ENCODE data around the gene TSPAN10. TPM values are rescaled to one million over a fixed set of nuclear protein-coding genes. Genes with fewer than 3 reads are reported as not detected.

The TSPAN10 gene
- total and polyA plus RNA-seq, 2 of the 13 experiments (the other 11 are each of a cell fraction or from before 2014, with no cell fraction given), result 0.54 to 0.75 TPM

GRCh38 chr17:81652906-81653771 lies 16.1 kb downstream of the TSPAN10 start (continued):
- no peak for TF ChIP-seq EP300 (IDR thresholded peaks at IDR 0.05; ENCODE audit: low read depth in 2 of 2, low read length in 2 of 2)
- TF ChIP-seq EP300 (CRISPR knock-in tag; IDR thresholded peaks at IDR 0.05; ENCODE audit: borderline replicate concordance), result no peak
- no peak for TF ChIP-seq ZBTB7A (CRISPR knock-in tag; IDR thresholded peaks at IDR 0.05)
- 0 out of 2 replicates have a peak, but pooled peaks have one; percentile 39 for TF ChIP-seq HNRNPL (IDR thresholded peaks at IDR 0.05; ENCODE audit: low read depth, low read length)
- no peak for TF ChIP-seq ZFP62 (CRISPR knock-in tag; IDR thresholded peaks at IDR 0.05)
- TF ChIP-seq CHCHD3 (CRISPR knock-in tag; IDR thresholded peaks at IDR 0.05), result no peak
- TF ChIP-seq, protein P1, sequence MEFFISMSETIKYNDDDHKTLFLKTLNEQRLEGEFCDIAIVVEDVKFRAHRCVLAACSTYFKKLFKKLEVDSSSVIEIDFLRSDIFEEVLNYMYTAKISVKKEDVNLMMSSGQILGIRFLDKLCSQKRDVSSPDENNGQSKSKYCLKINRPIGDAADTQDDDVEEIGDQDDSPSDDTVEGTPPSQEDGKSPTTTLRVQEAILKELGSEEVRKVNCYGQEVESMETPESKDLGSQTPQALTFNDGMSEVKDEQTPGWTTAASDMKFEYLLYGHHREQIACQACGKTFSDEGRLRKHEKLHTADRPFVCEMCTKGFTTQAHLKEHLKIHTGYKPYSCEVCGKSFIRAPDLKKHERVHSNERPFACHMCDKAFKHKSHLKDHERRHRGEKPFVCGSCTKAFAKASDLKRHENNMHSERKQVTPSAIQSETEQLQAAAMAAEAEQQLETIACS (CRISPR knock-in tag; IDR thresholded peaks at IDR 0.05), result no peak
- TF ChIP-seq SRSF9 (IDR thresholded peaks at IDR 0.05; ENCODE audit: borderline replicate concordance, insufficient read depth, low read depth, low read length, poor library complexity, severe bottlenecking), result no peak
- 0 out of 2 replicates have a peak, but pooled peaks have one; percentile 61 for TF ChIP-seq ZNF572 (CRISPR knock-in tag; IDR thresholded peaks at IDR 0.05)
- no peak for TF ChIP-seq LCORL (IDR thresholded peaks at IDR 0.05)
- no peak for TF ChIP-seq LCORL (CRISPR knock-in tag; IDR thresholded peaks at IDR 0.05)
- no peak for TF ChIP-seq MIXL1 (CRISPR knock-in tag; IDR thresholded peaks at IDR 0.05)
- no peak for TF ChIP-seq ZNF441 (CRISPR knock-in tag; IDR thresholded peaks at IDR 0.05; ENCODE audit: borderline replicate concordance)
- TF ChIP-seq, protein P2, sequence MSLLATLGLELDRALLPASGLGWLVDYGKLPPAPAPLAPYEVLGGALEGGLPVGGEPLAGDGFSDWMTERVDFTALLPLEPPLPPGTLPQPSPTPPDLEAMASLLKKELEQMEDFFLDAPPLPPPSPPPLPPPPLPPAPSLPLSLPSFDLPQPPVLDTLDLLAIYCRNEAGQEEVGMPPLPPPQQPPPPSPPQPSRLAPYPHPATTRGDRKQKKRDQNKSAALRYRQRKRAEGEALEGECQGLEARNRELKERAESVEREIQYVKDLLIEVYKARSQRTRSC (CRISPR knock-in tag; IDR thresholded peaks at IDR 0.05; ENCODE audit: low read depth), result no peak
- 0 out of 2 replicates have a peak, but pooled peaks have one; percentile 54 for TF ChIP-seq ZNF567 (CRISPR knock-in tag; IDR thresholded peaks at IDR 0.05; ENCODE audit: borderline replicate concordance)
- TF ChIP-seq ZNF33A (CRISPR knock-in tag; IDR thresholded peaks at IDR 0.05; ENCODE audit: borderline replicate concordance), result no peak
- TF ChIP-seq ZNF251 (CRISPR knock-in tag; IDR thresholded peaks at IDR 0.05), result no peak
- TF ChIP-seq ZBTB1 (CRISPR knock-in tag; IDR thresholded peaks at IDR 0.05; ENCODE audit: borderline replicate concordance), result no peak
- no peak for TF ChIP-seq ZNF652 (CRISPR knock-in tag; IDR thresholded peaks at IDR 0.05; ENCODE audit: borderline replicate concordance, low read depth)
- TF ChIP-seq SMARCC2 (IDR thresholded peaks at IDR 0.05), result no peak
- TF ChIP-seq CHD4 (IDR thresholded peaks at IDR 0.05; ENCODE audit: borderline replicate concordance, low read length), result no peak
- TF ChIP-seq ZNF513 (CRISPR knock-in tag; conservative IDR thresholded peaks at IDR 0.05), result no peak
- no peak for TF ChIP-seq RAD21 (CRISPR knock-in tag; IDR thresholded peaks at IDR 0.05)

Data from HepG2 (cell line).